Measurements from ENCODE around the gene HDAC5.

GRCh38 chr17:44144966-44145739 lies 21.7 kb upstream of the HDAC5 start:
- no peak for TF ChIP-seq CTCF (IDR thresholded peaks at IDR 0.05)
- no peak for TF ChIP-seq POLR2A (IDR thresholded peaks at IDR 0.05)
- no peak for TF ChIP-seq POLR2AphosphoS5 (IDR thresholded peaks at IDR 0.05)
- no peak for TF ChIP-seq EP300 (IDR thresholded peaks at IDR 0.05)
